H1 (cell line): ENCODE results near the gene HORMAD2. TPM values are rescaled to one million over a fixed set of nuclear protein-coding genes. Genes with fewer than 3 reads are reported as not detected.

ENCODE experiments used
- CTCF ChIA-PET: fragments of 300-600 bp; sonication (Branson Sonifier 250); formaldehyde crosslinking; loops from one replicate; lab custom pipeline; 2021; ENCODE audit not compliant: partially characterized antibody; lab: Charles Lee
- POLR2A ChIA-PET: fragments of 300-600 bp; sonication (Branson Sonifier 250); formaldehyde crosslinking; loops from one replicate; lab custom pipeline; 2021; ENCODE audit warnings: inconsistent platforms; ENCODE audit not compliant: partially characterized antibody; lab: Charles Lee
- DNase-seq, 2 experiments: peaks; one replicate each; pipeline versions ENCODE4 v3.0.0 to v3.0.0-alpha.2; 2010 to 2022; ENCODE audit warnings: low spot score in 2 of 2, low read depth in 1 of 2, mixed read lengths in 1 of 2
- FAIRE-seq: peaks from 2 replicates; lab custom pipeline; 2011; peaks lifted over from hg19 to GRCh38; lab: Jason Lieb, UNC
- H2AFZ ChIP-seq: 2 replicates; pipeline ENCODE4 v1.8.1; 2012; ENCODE audit warnings: low read length, inconsistent platforms
- H2AK5ac ChIP-seq: 2 replicates; pipeline ENCODE4 v1.6.1; 2013; ENCODE audit warnings: low read depth, low read length
- H2BK120ac ChIP-seq: replicated peaks from 2 replicates; pipeline ENCODE3; 2013; ENCODE audit warnings: low read depth, low read length, inconsistent platforms
- H2BK12ac ChIP-seq: 2 replicates; pipeline ENCODE4 v1.6.1; 2013; ENCODE audit warnings: low read depth, low read length
- H2BK15ac ChIP-seq: 2 replicates; pipeline ENCODE4 v1.6.1; 2013; ENCODE audit warnings: low read length
- H2BK20ac ChIP-seq: 2 replicates; pipeline ENCODE4 v1.6.1; 2013; ENCODE audit warnings: low read length
- H2BK5ac ChIP-seq: 2 replicates; pipeline ENCODE4 v1.6.1; 2013; ENCODE audit warnings: low read depth, low read length
- H3K14ac ChIP-seq: 2 replicates; pipeline ENCODE4 v1.6.1; 2013; ENCODE audit warnings: inconsistent platforms; ENCODE audit not compliant: insufficient read length
- H3K18ac ChIP-seq: 2 replicates; pipeline ENCODE4 v1.6.1; 2013; ENCODE audit warnings: low read length; ENCODE audit errors: extremely low read depth
- H3K23ac ChIP-seq: 2 replicates; pipeline ENCODE4 v1.6.1; 2013; ENCODE audit warnings: inconsistent platforms; ENCODE audit not compliant: insufficient read length
- H3K23me2 ChIP-seq: 2 replicates; pipeline ENCODE4 v1.6.1; 2013; ENCODE audit warnings: low read depth, low read length
- H3K27ac ChIP-seq: 2 replicates; pipeline ENCODE4 v1.6.1; 2011; ENCODE audit warnings: low read depth, low read length, inconsistent platforms
- H3K27me3 ChIP-seq, 4 experiments: replicated peaks in 1 of 4; 1 replicate in 1 of 4; 2 replicates in 3 of 4; pipeline versions ENCODE4 v1.6.1 to v1.8.1; 2011 to 2013; ENCODE audit warnings: low read length in 3 of 4, mild to moderate bottlenecking in 3 of 4, inconsistent platforms in 2 of 4, mixed read lengths in 2 of 4, moderate library complexity in 1 of 4; ENCODE audit not compliant: control insufficient read depth in 3 of 4, insufficient read depth in 3 of 4; ENCODE audit errors: extremely low read depth in 1 of 4
- H3K36me3 ChIP-seq, 4 experiments: 2 replicates each; pipeline versions ENCODE4 v1.6.1 to v1.8.1; 2011 to 2013; ENCODE audit warnings: mild to moderate bottlenecking in 4 of 4, low read length in 3 of 4, moderate library complexity in 2 of 4, control low read depth in 1 of 4, inconsistent platforms in 1 of 4; ENCODE audit not compliant: insufficient read depth in 4 of 4, control insufficient read depth in 2 of 4
- H3K4ac ChIP-seq: replicated peaks from 2 replicates; pipeline ENCODE3; 2013; ENCODE audit warnings: low read length, low read depth, mixed read lengths, inconsistent platforms; ENCODE audit not compliant: insufficient read length
- H3K4me1 ChIP-seq, 4 experiments: replicated peaks in 1 of 4; 1 replicate in 1 of 4; 2 replicates in 3 of 4; pipeline versions ENCODE4 v1.6.1 to v1.8.1; 2011 to 2013; ENCODE audit warnings: low read length in 3 of 4, inconsistent platforms in 2 of 4, mixed read lengths in 1 of 4; ENCODE audit not compliant: insufficient read depth in 4 of 4, control insufficient read depth in 3 of 4
- H3K4me2 ChIP-seq, 2 experiments: 2 replicates each; pipeline versions ENCODE4 v1.6.1 to v1.8.1; 2011 to 2013; ENCODE audit warnings: low read depth in 2 of 2, low read length in 2 of 2, control low read depth in 1 of 2, inconsistent platforms in 1 of 2, mild to moderate bottlenecking in 1 of 2; ENCODE audit not compliant: insufficient read depth in 1 of 2
- H3K4me3 ChIP-seq, 4 experiments: fragments of 200-600, 300-600 bp in 1 of 4; sonication (generic), shearing (Covaris generic), sonication (Bioruptor Twin) in 1 of 4; 2 replicates each; pipeline versions ENCODE4 v1.5.1 to v1.8.1; 2011 to 2016; ENCODE audit warnings: low read length in 4 of 4, low read depth in 3 of 4, control low read depth in 2 of 4, inconsistent platforms in 2 of 4, mild to moderate bottlenecking in 2 of 4, mixed read lengths in 1 of 4, moderate library complexity in 1 of 4; ENCODE audit not compliant: insufficient read depth in 2 of 4; ENCODE audit errors: extremely low read depth in 1 of 4
- H3K56ac ChIP-seq: replicated peaks from 2 replicates; pipeline ENCODE3; 2013; ENCODE audit warnings: low read depth, mild to moderate bottlenecking, mixed read lengths, low read length, inconsistent platforms; ENCODE audit not compliant: insufficient read length
- H3K79me1 ChIP-seq: 2 replicates; pipeline ENCODE4 v1.6.1; 2013; ENCODE audit warnings: low read depth, low read length, control low read depth
- H3K79me2 ChIP-seq, 2 experiments: 2 replicates each; pipeline versions ENCODE4 v1.6.1 to v1.8.1; 2012 to 2013; ENCODE audit warnings: low read length in 2 of 2, mild to moderate bottlenecking in 2 of 2, inconsistent platforms in 1 of 2; ENCODE audit not compliant: insufficient read depth in 2 of 2, control insufficient read depth in 1 of 2
- H3K9ac ChIP-seq, 4 experiments: replicated peaks in 1 of 4; 1 replicate in 1 of 4; 2 replicates in 3 of 4; pipeline versions ENCODE4 v1.6.1 to v1.8.1; 2011 to 2013; ENCODE audit warnings: low read depth in 3 of 4, low read length in 3 of 4, control low read depth in 2 of 4, mild to moderate bottlenecking in 2 of 4, moderate library complexity in 2 of 4, inconsistent platforms in 1 of 4; ENCODE audit errors: extremely low read depth in 1 of 4
- H3K9me3 ChIP-seq, 2 experiments: 2 replicates each; pipeline versions ENCODE4 v1.6.1 to v1.8.1; 2012 to 2013; ENCODE audit warnings: mild to moderate bottlenecking in 2 of 2, moderate library complexity in 2 of 2, control low read depth in 1 of 2, inconsistent platforms in 1 of 2, low read depth in 1 of 2, low read length in 1 of 2, mixed read lengths in 1 of 2; ENCODE audit not compliant: insufficient read depth in 2 of 2
- H4K20me1 ChIP-seq, 2 experiments: replicated peaks in 1 of 2; 2 replicates each; pipeline versions ENCODE3 to v1.8.1; 2011 to 2013; ENCODE audit warnings: inconsistent platforms in 2 of 2, low read length in 2 of 2, mild to moderate bottlenecking in 1 of 2; ENCODE audit not compliant: insufficient read depth in 2 of 2, control insufficient read depth in 1 of 2
- H4K5ac ChIP-seq: 2 replicates; pipeline ENCODE4 v1.6.1; 2013; ENCODE audit warnings: low read length, low read depth, mixed read lengths, inconsistent platforms; ENCODE audit not compliant: insufficient read length
- H4K8ac ChIP-seq: 2 replicates; pipeline ENCODE4 v1.8.0; 2013; ENCODE audit warnings: mild to moderate bottlenecking, moderate library complexity, low read length, inconsistent platforms; ENCODE audit not compliant: insufficient read depth; ENCODE audit errors: extremely low read depth
- H4K91ac ChIP-seq: replicated peaks from 2 replicates; pipeline ENCODE3; 2013; ENCODE audit warnings: low read length, mixed read lengths, inconsistent platforms; ENCODE audit not compliant: insufficient read length
- GTF2F1 ChIP-seq: IDR thresholded peaks from 2 replicates; pipeline ENCODE4 v1.6.1; 2012; ENCODE audit warnings: low read depth, low read length, improper control_type of control experiment, borderline replicate concordance
- POLR2A ChIP-seq, 2 experiments: IDR thresholded peaks; 1 replicate in 1 of 2; 2 replicates in 1 of 2; pipeline ENCODE4 v1.6.1; 2011; ENCODE audit warnings: low read depth in 2 of 2, low read length in 2 of 2, mild to moderate bottlenecking in 2 of 2; ENCODE audit errors: control extremely low read depth in 1 of 2
- WGBS, 2 experiments: shearing (Covaris generic) in 1 of 2; methylation state at CpG; one replicate each; pipeline versions ENCODE4 v1.1.6 to v1.1.7; 2013 to 2015; ENCODE audit warnings: low lambda C conversion rate in 2 of 2, mixed read lengths in 2 of 2, inconsistent platforms in 1 of 2, low coverage in 1 of 2, missing lambda C conversion rate in 1 of 2; ENCODE audit not compliant: insufficient replicate concordance in 2 of 2, insufficient coverage in 1 of 2, insufficient read length in 1 of 2; ENCODE audit errors: extremely low coverage in 1 of 2, missing lambda C conversion rate in 1 of 2; 5-methylcytosine and 5-hydroxymethylcytosine counted together
- polyA plus RNA-seq, 7 experiments: library from polyadenylated mRNA; depleted of rRNA in 3 of 7; stranded (reverse) in 5 of 7; unstranded in 2 of 7; fragments of >200 nt in 5 of 7; fragments of 200-250 nt in 2 of 7; gene quantifications; 1 replicate in 5 of 7; 2 replicates in 1 of 7; 4 replicates in 1 of 7; pipeline versions ENCODE4 v1.2.1 to v1.2.3, GENCODE V29; 2011 to 2013; ENCODE audit warnings: missing spikeins in 2 of 7, mixed read lengths in 2 of 7
- total RNA-seq: library from RNA; stranded (reverse); fragmentation: NEBNext Ultra II Directional; extraction: Animal tissue kit (Norgen Biotek cat#: 25700); gene quantifications from 2 replicates; pipeline ENCODE4 v1.2.1, GENCODE V29; 2021

HORMAD2 gene
- total and polyA plus RNA-seq, 2 of the 8 experiments (the other 6 are each of a cell fraction or from before 2014, with no cell fraction given): 0.03 TPM; not detected in 1

DNA sequence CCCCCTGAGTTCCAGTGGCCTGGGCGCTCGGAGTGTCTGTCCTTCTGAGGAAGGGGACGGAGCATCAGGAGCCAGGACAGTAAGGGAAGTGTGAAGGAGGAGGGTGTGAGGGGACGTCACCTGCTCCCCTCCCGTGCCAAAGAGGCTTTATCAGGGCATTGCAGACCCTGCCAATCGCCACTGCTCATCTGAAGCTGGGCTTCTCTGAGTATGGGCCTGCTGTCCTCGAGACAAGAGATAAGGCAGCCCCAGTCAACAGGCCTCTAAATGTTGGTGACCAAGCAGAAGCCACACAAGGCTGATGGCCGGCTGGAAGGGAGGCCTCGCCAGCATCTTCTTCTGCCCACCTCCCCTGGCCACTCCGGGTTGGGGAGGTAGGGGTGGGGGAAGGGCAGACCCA is 136.4 kb downstream of the HORMAD2 start:
- no peaks in the 10 kb centered on the region for H3K9me3 ChIP-seq
- POLR2A ChIA-PET: no interaction called here
- H3K4ac ChIP-seq: no peak overlapping the region
- CTCF ChIA-PET: no interaction called here
- H2BK120ac ChIP-seq: no peak overlapping the region
- no peak overlapping the region for H3K23ac ChIP-seq
- H3K4me2 ChIP-seq: no peak overlapping the region
- peak overlapping the region; percentile 38; the same call in 1 of the 2 replicates for H3K18ac ChIP-seq
- peaks cover 0 to 3% (median 0%) of the 10 kb centered on the region in 4 experiments; a peak in 1 of 7 replicates for H3K27me3 ChIP-seq
- H3K36me3 ChIP-seq: no peaks in the 10 kb centered on the region
- peaks cover 0 to 13% (median 7%) of the 10 kb centered on the region in 4 experiments; a peak in 6 of 7 replicates for H3K4me1 ChIP-seq
- no peak overlapping the region for H2AFZ ChIP-seq
- no peaks in the 10 kb centered on the region; the same call in 1 of the 2 replicates for H3K23me2 ChIP-seq
- H2BK5ac ChIP-seq: peak overlapping the region; percentile 52; the same call in 1 of the 2 replicates
- peak overlapping the region; percentile 90 for H2BK12ac ChIP-seq
- no peaks in the 10 kb centered on the region for H3K79me1 ChIP-seq
- peak overlapping the region; percentile 82 for H4K91ac ChIP-seq
- DNase-seq (no peak), FAIRE-seq (no peak)
- TF ChIP-seq POLR2A (IDR thresholded peaks at IDR 0.05; ENCODE audit: control extremely low read depth in 1 of 2, low read depth in 2 of 2, low read length in 2 of 2) (no peak), GTF2F1 (no peak)
- H4K8ac ChIP-seq: peak overlapping the region; percentile 22
- no peak overlapping the region for H2BK15ac ChIP-seq
- H3K14ac ChIP-seq: no peak overlapping the region
- no peak overlapping the region for H4K5ac ChIP-seq
- WGBS, 2 experiments: 81% methylated on average over 8 of the region's 10 CpGs; no CpG with 5 or more reads in 1 of the 2 experiments
- no peaks in the 10 kb centered on the region for H3K79me2 ChIP-seq
- no peak overlapping the region for H3K27ac ChIP-seq
- H3K9ac ChIP-seq: no peak overlapping the region
- H3K56ac ChIP-seq: no peak overlapping the region
- H2AK5ac ChIP-seq: peak overlapping the region; percentile 75; the same call in 1 of the 2 replicates
- 0 out of 2 replicates have a peak overlapping the region, but pooled peaks have one; percentile 48 for H2BK20ac ChIP-seq
- H3K4me3 ChIP-seq: no peak overlapping the region
- peaks cover 0 to 2% of the 10 kb centered on the region in 2 experiments for H4K20me1 ChIP-seq
